Ecto neural progenitor cell (in vitro differentiated cells): Measurements from ENCODE around the gene INSRR.
A peak's percentile ranks its signal among the peaks of the same experiment; 100 is the strongest.

Source experiments
- DNase-seq: peaks from one replicate; pipeline ENCODE4 v3.0.0-alpha.2; 2018; ENCODE audit warnings: low spot score

INSRR gene

DNA sequence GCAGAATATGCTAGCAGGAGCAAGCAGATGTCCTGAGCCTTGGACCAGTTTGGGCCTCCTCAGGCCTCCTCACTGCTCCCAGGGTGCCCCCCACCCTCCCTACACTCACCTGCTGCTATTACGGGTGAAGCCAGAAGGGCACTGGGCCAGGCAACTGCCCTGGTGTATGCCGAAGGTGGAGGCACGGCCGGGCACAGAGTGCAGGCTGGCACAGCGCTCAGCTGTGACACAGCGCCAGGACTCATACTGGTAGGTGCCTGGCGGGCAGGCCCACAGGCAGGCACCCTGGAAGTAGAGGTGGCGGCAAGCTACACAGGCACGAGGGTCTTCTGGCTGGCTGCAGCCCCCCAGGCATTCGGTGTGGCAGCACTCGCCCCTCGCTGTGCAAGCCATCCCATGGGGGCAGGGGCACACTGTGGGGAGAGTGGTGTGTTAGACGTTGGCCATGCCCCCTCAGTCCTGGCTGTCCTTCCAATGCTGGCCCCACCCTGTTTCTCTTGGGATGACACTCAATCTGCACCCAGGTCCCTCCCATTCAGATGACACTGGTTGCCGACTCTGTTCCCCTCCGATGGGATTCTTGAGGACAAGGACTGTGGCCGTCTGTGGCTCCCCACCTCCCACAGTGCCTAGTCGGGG is 7.0 kb downstream of the INSRR start:
- no peak for DNase-seq

DNA sequence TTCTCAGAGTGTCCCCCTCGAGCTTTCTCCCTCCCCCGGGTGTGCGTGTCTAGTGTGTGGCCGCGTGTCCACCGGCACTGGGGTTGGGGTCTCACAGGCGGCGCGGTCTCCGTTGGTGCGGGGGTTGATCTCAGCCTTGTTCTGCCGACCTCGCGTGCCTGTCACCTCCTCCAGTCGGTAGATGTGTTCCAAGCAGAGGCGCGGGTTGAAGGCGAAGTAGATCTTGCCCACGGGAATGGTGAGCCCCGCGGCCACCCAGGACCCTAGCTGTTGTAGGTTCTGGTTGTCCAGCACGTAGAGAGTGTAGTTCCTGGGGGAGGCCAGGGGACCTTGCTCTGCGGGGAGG is 9.8 kb downstream of the INSRR start:
- DNase-seq, result no peak

DNA sequence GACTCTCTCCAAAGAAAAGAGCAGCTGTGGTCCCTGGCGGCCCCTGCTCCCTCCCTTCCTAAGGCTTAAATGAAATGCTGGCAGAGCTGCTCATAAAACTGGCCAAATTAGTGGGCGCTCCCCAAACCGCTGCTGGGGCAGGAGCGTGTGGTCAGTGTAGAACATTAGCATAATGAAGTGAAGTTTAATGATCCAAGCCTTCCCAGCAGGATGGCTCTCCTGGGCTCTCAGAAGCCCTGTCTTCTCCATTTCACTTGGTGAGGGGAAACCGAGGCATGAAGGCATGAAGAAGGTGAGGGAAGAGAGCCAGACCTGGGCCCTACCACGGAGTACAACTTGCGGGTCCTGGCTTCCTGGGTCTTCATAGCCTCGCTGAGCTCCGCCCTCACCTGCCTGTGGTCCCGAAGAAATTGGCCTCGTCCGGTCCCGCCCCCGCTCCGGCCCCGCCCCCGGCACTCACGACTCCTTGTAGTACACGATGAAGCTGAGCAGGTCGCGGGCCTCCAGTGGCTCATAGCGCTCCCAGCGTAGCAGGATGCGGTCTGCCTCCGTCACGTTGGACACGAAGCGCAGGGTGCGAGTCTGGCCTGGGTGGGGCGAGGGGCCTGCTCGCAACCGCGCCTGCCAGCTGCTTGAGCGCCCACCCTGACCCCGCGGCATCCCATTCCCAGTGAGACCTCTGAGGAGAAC is 10.3 kb downstream of the INSRR start:
- DNase-seq, result no peak

DNA sequence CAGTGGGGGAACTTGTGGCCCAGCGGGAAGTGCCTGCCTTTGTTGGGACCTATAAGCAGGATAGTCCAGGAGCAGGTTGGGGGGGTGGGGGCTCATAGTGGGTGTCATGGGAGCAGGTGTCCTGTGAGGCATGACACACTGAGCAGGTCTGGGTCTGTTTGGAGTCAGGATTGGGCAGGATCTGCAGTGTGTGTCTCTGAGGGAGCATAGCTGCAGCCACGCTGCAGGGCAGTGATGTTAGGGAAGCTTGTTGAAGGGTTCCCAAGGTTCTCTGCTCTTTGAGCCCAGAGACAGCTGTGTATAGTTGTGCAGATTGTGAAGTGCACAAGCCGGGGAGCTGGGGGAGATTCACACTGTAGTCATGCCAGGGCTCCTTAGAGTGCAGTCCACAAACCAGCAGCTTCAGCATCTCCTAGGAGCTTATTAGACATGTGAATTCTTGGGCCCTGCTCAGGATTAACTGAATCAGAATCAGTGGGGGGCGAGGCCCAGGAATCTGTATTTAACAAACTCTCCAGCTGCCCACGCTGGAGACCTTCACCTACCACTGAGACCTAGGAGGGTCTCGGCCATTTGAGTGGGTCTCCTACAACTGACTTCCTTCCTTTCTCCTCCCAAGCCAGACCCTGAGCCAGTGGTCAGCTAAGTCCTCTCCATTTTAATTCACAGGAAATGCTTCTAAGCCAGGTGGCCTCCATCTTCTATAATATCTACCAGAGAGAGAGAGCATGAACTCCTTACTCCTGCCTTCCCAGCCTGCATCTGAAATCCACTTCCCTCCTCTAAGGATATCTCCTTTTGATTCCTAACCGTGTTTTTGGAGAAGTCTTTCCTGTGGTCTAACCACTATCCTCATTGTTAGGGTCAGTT is 11.1 kb downstream of the INSRR start:
- DNase-seq, result no peak

DNA sequence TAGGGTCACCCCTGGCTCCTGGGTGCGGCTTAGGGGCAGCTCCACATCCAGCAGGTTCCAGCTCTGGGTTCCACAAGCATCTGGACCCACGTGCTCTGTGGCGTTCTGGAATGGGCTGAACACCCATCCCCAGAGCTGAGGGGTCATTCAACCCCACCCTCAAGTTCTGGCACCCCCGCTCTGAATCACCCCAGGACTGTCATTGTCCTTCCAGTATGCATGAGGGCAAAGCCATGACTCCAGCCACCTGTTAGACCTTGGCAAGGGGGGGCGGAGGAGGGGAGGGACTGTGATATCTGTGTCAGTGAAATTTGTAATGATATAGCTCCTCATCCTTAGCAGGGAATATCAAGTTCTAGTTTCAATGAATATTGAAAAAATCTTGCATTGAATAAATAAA is 12.3 kb downstream of the INSRR start:
- no peak for DNase-seq

DNA sequence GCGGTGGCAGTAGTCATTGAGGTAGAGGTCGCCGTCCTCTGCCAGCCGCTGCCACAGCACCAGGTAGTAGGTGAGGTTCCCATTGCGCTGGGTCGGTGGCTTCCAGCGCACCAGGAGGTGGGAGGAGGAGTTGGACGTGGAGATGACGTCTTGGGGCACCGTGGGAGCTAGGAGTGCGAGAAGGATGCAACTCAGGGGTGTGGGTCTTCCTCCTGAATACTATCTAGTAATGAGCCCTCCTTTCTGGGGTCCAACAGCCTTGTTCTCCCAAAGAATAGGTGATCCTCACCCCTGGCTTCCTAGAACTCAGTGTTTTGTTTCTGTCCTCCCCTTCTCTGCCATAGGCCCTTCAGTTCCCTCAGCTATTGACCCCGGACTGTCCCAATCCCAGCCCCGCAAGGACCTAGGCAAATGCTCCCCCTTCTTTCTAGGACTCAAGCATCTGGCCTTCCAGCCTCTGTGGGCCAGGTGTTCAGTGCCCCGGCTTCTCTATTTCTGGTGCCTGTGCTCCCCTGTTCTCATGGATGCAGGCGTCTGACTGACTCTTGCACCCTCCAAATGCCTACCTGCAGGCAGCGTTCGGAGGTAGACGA is 12.9 kb downstream of the INSRR start:
- DNase-seq, result no peak

DNA sequence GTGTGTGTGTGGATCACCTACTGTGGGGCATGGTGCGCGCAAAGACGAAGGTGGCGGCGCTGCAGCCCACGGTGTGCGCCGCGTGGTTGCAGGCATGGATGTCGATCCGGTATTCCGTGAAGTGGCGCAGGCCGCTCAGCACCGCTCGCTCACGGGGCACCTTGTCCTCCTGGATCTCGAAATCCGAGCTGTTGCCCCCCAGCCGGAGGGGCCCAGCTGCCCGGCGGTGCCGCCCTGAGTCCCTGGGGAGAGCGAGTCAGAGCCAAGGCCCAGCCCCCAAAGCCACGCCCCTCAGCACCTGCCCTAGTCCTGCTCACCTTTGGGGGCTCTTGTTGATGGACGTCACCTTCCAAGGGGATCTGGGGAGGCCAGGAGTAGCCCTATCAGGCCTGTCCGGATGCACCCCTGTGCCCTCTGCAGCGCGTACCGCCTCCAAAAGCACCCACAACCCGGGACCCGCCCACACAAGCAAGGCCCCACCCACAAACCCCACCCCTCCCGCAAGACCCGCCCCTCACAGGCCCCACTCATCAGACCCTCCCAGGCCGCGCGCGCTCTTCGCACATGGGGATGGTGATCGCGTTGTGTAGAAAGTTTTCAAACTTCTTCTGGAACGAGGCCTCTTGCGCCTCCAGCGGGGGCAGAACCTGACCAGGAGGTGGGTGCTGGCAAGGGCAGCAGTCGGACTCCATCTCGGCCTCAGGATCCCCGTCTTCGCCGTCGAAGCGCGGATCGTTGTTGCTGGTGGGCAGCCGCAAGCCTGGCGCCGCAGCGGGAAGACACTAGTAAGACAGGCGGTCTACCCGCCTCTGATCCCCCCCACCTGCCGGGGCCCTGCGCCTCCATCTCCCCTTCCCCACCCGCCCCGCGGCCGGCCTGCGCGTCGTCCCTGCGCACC is 13.6 kb downstream of the INSRR start:
- peak; percentile 61 for DNase-seq

DNA sequence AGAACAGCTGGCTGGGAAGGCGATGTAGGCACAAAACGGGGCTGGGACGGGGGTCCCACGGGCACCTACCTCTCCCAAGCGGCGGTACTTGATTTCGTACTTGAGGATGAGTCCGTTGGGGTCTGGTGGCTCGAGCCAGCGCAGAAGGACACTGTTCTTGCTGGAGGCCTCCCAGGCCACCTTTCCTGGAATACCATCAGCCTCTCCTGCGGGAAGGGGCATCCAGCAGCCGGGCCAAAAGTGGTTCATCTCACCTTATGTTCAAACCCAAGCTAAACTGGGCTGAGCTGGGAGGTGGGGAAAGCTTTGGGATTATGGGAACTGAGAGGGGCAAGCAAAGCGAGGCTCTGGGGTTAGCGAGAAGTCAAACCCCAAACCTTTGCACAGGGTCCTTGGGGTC is 14.3 kb downstream of the INSRR start:
- DNase-seq, result no peak

DNA sequence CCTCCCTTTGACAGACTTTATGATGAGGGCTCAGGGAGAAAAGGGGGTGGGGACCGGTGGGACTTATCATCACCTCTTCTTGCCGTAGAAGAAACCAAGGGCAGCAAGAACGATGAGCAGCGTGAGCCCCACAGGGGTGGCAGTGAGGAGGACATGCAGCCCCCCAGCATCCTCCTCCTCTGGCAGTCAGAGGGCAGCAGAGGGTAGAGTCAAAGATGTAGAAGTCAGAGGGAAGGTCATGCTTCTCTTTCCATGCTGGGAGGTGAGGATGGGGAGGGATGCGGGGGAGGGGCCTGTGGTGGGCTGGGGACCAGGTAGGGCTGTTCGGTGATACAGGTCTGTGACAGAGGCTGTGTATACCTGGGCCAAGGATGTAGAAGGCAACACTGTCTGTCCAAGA is 14.8 kb downstream of the INSRR start:
- DNase-seq, result no peak

DNA sequence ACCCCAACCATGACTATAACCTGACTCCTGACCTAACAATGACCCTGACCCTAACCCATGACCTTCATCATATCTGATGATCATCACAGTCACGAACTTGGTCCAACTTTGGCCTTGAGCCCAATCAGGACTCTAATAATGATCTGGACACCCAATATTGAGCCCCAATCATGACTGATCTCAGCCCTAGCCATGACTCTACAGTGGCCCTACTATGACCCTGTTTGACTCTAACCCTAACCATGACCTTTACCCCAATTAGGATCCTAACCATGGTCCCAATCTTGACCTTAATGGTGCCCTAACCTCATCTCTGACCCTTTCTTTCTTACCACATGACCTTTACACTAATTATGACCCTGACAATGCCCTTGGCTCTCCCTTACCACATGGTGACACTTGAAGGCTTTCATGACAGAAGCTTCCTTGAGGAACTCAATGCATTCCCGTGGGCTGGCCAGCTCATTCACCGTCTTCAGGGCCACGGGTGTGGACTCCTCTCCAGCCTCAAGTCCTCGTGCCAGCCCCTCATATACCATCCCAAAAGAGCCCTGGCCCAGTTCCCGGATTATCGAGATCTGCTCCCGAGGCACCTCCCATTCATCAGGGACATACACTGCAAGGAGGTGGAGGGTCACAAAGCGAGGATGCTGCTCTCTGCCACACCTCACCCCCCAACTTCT is 16.2 kb downstream of the INSRR start:
- no peak for DNase-seq

DNA sequence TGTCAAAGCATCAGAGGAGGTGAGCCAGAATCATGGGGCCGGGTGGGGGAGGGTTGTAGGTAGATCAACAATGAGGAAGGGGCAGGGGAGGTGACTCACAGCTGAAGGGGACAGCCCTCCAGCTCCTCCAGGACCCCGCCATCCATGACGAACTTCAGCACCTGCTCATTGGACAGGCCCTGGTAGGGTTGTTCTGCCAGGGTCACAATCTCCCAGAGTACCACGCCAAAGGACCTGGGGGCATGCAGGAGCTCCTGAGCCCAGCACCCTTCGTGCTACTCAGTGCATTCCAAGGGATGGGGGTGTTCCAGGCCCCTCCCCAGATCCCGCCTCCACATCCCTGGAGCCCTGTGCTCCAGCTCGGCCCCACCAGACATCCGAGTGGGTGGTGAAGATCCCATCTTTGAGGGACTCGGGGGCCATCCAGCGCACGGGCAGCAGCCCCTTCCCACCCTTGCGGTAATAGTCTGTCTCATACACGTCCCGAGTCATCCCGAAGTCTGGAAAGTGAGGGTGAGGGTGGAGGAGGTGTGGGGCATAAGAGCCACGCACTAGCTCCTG is 17.5 kb downstream of the INSRR start:
- DNase-seq, result no peak

DNA sequence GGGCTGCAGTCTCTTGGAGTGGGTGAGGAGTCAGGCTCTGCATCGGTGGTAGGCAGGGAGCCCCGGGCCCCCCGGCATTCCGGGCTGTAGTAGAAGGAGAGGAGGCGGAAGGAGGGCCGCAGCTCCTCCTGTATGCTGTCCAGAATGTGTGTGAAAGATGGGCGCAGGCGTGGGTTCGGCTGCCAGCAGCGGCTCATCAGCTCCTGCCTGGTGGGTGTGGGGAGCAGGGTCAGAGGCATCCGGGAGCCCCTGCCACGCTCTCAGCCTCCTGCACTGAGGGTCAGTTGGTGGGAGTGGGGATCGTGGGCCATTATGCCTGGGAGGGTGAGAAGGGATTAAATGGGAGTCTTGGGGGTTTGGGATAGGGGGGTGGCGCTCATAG is 18.0 kb downstream of the INSRR start:
- DNase-seq, result no peak

DNA sequence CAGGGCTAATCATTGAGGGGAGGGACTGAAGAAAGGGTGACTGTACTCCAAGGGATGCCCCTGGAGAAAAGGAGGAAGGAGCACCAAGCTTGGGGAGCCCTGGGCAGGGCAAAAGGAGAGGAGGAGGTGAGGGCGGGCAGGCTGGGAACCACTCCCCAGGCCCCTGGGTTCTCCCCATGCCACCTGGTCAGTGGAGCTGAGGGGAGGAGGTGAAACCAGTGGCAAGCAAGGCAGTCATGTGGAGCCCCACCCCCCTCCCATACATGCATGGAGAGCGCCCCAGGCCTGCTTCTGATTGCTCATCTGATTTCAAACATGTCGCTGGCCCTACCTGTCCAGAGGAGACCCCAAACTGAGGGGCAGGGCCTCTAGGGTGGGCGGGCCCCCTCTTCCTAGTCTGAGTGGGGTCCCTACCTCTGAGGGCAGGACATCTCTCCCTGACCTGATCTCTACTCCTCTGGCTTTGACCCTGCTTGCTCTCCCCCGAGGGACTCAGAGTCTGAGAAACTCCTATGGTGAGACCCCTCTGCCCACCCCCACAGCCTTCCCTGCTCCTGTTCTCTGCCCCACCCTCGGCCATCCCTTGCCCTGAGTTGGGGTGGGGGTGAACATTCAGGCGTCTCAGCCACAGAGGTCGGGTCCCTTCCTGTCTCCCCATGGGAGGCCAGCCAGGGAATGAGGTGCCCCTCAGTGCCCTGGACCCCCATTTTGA is 18.6 kb downstream of the INSRR start:
- DNase-seq, result no peak

DNA sequence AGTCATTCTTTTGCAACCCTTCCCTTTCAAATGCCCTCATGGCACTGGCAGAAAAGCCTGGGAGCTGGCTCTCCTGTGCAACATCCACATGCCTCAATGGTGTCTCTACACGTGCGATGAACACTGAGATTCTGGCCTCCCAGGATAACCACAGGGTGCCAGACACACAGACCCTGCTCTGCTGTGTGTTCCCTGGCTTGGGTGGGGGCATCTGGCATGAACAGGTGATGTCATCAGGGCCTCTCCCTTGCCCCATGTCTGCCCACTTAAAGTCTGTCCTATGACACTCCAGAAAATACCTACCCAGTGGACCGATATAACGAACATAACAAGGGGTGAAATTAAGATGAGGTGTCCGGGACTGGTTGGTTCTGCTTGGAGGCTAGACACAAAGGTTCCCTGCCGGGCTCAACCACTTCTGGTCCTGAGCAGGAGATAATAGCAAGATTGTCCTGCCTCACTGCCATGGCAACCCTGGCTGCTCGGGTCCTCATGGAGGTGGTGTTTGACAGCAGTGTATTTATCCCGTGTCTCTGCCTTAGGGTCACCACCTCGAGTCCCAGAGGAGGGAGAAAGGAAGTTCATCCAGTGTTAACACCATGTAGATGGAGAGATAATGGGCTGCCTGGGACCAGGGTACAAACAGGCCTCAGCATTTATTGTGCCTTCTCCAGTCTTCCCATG is 19.3 kb downstream of the INSRR start:
- no peak for DNase-seq

DNA sequence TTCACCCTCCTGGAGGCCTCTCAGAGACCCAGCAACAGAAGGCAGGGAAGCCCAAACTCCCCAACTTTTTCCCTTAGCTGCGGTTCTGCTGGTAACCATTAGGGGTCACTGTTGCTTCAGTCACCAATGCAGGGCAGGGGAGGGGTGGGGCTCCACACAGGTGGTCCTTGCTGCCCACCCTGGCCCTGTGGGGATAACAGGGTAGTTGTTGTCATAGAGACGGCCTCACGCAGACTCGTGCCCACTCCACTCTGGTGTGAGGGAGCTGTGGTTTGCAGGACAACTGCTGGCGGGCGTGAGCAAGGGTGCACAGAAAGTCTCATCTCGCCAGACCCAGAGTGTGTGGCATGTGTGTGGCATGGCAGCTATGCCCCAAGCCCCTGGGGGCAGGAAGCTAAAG is 19.9 kb downstream of the INSRR start:
- DNase-seq, result peak; percentile 78

DNA sequence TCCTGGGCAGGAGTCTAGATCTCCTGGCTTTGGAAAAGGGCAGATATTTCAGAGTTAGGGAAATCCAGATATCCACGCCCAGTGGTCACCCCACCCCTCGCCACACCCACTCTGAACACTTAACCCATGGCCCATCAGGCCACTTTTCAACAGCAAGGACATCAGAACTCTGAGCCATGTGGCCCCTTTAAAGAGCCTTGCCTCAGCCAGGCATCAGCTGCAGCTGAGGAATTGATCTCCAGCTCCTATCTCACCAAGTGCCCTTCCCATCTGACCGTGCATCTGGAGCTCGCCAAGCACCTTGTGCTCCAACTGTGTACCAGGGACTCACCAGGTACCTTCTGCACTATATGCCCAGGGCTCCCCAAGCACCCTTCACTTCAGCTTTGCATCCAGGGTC is 22.0 kb downstream of the INSRR start:
- no peak for DNase-seq

DNA sequence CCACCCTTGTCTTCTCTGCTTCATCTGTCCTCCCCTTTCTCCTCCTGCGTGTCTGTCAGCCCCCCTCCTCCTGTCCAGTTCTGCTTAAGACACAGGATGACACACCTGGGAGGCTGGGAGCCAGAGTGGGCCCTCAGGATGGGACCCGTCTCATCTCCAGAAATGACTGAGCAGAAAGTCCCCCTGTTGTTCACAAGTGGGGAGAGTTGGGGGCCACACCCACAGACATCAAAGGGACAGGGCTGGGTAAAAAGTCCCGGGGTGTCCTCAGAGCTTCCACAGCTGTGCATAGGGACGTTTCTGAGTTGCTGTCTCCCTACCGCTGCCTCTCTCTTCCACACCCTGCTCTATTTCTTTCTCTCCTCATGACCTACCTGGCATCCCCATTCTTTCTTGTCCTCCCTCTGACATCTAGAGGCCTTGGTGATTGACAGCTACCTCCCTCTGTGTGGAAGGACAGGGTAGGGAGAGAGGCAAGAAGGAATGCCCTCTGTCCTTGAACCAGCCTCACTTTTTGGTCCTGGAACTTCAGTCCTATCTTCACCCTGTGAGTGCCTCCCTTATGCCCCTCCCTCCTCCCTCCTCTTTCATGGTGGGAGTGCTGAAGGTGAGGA is 22.8 kb downstream of the INSRR start:
- DNase-seq, result no peak

DNA sequence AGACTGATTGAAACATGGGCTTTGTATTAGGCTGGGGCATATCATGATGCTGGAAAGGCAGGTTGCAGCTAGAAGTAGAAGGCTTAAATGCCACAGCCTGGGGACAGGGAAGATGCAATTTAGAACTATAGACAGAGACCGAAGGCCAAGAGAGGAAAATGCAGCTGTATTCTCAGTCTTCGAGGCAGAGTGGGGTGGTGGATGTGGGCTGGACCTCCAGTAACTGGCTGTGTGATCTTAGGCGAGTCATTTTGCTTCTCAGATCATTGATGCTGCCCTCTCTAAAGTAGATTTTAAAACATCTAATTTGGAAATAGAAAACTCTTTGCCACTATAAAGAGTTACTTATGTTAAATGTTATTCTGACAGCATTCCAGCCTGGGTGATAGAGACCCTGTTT is 24.6 kb downstream of the INSRR start:
- DNase-seq, result no peak

DNA sequence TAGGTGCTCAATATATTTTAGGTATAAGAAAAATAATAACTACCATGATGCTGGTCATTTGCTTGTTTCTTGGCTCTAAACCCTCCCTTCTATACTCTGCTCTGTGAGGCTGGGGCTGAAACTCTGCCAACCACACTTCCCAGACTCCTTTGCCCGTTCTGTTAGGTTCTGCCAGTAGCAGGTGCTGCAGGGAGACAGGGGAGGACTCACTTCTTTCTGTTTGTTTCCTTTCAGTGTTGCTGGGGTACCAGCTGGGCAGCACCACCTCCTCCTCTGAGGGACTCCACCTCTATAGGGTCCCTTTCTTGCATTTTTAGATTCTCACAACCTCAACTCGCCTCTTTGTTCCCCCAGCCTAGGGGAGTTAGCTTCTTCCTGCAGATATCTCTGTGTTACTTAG is 25.3 kb downstream of the INSRR start:
- no peak for DNase-seq
